ENCODE data around the gene GSTP1.
A peak's percentile ranks its signal among the peaks of the same experiment; 100 is the strongest.
"Not testable (repeated sequence)": the region's sequence is repeated elsewhere in the genome, so short reads cannot be mapped to it uniquely, and the experiment has no call there.

The GSTP1 gene

GRCh38 chr11:67583247-67584204, at the start of gene GSTP1:
TSS of gene GSTP1 (plus strand) at chr11:67583812. CDS start at chr11:67583844, 32 bp downstream.
- peak; percentile 64 to 80 for DNase-seq (ENCODE audit: low read depth in 2 of 2)

- no peak for DNase-seq (ENCODE audit: low read depth in 2 of 2)
These were observed 49.4 kb upstream of the GSTP1 start for GRCh38 chr11:67534070-67534679.

DNA sequence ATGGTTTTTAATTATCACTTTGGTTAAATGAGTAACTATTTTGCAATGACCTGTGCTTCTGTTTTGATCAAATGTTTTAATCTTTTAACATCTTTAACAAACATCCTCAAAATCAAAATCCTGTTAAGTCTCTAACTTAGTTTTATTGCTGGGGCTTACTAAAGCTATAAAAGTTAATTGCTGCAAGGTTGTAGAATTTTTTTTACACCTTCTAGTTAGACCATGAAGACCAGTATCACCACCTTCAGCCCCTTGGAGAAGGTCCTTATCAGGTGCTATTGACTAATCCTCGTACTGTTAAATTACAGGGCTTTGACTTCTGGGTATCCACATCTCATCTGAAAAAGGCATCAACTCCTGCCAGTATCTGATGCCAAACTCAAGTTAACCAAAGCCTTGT, 48.1 kb upstream of the GSTP1 start:
- DNase-seq (ENCODE audit: low read depth in 2 of 2): no peak

DNA sequence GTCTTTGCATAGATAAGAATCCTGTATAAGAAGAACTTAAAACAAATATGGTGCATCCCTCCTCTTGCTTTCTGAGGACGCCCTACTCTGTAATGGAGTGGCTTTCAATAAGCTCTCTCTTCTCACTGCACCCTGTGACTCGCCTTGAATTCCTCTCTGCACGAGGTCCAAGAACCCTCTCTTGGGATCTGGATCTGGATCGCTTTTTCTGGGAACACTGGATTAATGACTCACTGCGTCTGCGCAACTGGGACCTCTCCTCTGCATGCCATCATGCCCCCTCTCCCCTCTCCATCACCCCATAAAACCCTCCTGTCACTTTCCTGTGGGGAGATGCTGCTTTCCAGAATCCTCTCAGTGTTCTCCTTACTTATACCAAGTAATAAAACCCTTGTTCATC, 45.3 kb upstream of the GSTP1 start:
- DNase-seq (ENCODE audit: low read depth in 2 of 2): no peak

DNA sequence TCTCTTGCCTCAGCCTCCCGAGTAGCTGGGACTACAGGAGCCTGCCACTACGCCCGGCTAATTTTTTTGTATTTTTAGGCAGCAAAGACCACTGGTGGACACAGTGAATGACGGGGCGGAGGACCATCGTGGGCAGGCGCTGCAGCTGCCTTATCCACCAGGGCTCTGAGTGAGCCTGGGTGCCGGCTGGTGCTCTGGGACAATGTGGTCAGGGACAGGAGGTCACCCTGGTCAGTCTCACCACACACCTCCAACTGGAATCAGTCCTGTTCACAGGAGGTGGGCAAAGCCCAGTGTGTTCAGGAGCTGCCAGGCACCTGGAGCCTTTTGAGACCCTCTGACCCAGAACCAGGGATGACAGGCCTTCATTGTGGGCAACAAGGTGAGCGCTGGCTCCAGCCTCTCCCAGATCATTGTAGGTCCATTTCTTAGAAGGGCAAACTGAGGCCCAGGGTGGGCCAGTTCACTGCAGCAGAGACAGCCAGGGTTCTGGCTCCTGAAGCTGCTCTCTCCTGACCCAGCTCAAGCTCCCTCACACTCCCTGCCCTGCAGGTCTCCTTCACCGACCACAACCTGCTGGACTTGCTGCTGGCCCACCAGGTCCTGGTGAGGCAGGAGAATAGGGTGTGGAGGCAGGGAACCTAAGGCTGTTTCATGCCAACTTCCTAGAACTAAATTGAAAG, 44.6 kb upstream of the GSTP1 start:
- no peak for DNase-seq (ENCODE audit: low read depth in 2 of 2)

GRCh38 chr11:67539550-67539949, 44.1 kb upstream of the GSTP1 start:
- no peak for DNase-seq (ENCODE audit: low read depth in 2 of 2)

DNA sequence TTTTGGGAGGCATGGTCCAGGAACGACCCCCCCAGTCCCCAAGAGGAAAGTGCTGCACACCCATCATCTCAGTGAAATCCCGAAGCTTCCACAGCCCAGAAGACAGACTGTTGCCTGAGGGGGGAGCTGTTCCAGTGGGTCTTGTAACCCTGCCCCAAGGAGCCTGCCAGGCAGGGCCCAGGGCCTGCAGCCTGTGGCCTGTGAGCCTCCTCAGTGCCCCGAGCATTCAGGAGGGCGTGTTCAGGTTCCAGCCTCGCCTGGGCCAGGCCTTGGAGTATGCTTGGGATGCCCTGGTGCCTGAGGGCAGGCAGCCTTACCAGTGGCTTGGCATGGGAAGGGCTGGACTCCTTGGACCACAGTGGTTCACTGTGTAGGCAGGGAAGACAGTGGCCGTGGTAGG, 42.4 kb upstream of the GSTP1 start:
- no peak for DNase-seq (ENCODE audit: low read depth in 2 of 2)

DNA sequence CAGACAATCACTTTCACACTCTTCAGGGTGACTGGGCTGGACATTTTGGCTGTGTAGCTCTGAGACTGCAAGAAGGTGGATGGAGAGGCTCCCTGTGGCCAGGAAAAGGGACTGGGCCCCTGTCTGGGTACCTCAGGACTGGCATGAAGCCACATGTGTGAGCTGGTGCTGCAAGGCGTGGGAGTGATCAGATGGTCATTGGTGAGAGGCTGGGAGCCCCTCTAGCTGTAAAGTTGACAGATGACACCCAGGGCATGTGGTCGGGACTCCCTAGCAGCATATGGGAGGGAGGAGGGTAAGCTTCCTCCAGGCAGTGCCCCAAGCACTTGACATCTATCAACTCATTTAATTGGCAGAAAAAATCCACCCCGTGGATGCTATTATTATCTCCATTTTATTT, 41.4 kb upstream of the GSTP1 start:
- no peak for DNase-seq (ENCODE audit: low read depth in 2 of 2)

GRCh38 chr11:67542971-67543370, 40.6 kb upstream of the GSTP1 start:
- DNase-seq (ENCODE audit: low read depth in 2 of 2): no peak

- no peak for DNase-seq (ENCODE audit: low read depth in 2 of 2)
These were observed 40.0 kb upstream of the GSTP1 start for GRCh38 chr11:67543585-67543984.

DNA sequence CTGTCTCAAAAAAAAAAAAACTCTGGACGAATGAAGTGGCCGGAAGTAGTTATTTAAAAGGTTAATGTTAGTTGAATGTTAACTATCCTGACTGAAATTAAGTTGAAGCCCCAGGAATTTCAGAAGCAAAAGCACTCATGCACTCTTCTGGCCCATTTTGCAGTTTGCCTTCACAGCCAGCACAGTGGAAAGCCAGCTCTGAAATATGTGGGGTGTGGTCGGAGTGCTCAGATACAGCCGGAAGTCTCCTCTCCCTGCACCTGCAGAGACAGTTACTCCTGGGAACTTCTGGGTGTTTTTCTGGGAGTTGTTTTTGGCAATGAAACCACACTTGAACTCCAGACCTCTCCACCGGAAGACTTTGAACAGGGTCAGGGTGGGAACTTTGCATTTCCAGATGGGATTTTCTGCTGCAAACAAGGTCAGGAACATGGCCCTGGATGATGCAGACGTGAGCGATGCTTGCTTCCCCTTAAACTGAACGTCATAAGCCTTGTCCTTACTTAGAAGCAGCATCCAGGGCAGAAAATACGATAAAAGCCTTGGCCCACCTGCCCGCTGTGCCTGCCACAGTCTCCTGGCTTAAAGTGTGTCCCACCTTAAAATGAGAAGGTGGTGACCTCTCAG, 38.9 kb upstream of the GSTP1 start:
- DNase-seq (ENCODE audit: low read depth in 2 of 2): no peak

GRCh38 chr11:67545280-67545679, 38.3 kb upstream of the GSTP1 start:
- DNase-seq (ENCODE audit: low read depth in 2 of 2): no peak

- not testable (repeated sequence) for DNase-seq (ENCODE audit: low read depth in 2 of 2)
These were observed 35.5 kb upstream of the GSTP1 start for GRCh38 chr11:67548112-67548511.

DNA sequence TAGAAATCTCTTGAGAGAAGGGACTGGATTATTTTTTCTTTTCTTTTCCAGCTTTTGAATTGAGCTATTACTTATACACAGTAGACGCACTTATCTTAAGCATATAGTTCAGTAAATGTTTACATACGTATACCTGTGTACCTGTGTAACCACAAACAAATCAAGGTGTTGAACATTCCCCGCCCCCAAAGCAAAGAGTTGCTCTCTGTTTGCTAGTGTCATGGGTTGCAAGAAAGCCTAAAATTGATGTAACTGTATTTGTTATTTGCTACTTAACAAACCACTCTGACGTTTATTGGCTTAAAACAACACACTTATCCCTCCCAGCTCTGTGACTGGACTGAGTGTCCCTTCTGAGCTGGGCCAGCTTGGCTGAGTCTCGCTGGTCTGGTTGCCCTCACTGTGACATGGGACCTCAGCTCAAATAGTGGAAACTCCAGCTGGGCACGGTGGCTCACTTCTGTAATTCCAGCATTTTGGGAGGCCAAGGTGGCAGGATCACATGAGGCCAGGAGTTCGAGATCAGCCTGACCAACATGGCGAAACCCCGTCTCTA, 35.0 kb upstream of the GSTP1 start:
- DNase-seq (ENCODE audit: low read depth in 2 of 2): no peak

- no peak for DNase-seq (ENCODE audit: low read depth in 2 of 2)
These were observed 32.5 kb upstream of the GSTP1 start for GRCh38 chr11:67551127-67551526.

GRCh38 chr11:67551697-67552096, 31.9 kb upstream of the GSTP1 start:
- DNase-seq (ENCODE audit: low read depth in 2 of 2): not testable (repeated sequence)

- no peak for DNase-seq (ENCODE audit: low read depth in 2 of 2)
These were observed 27.4 kb upstream of the GSTP1 start for GRCh38 chr11:67556244-67556643.

- DNase-seq (ENCODE audit: low read depth in 2 of 2): no peak
These were observed 25.4 kb upstream of the GSTP1 start for GRCh38 chr11:67558084-67558772.

- no peak for DNase-seq (ENCODE audit: low read depth in 2 of 2)
These were observed 21.5 kb upstream of the GSTP1 start for GRCh38 chr11:67561971-67562619.

DNA sequence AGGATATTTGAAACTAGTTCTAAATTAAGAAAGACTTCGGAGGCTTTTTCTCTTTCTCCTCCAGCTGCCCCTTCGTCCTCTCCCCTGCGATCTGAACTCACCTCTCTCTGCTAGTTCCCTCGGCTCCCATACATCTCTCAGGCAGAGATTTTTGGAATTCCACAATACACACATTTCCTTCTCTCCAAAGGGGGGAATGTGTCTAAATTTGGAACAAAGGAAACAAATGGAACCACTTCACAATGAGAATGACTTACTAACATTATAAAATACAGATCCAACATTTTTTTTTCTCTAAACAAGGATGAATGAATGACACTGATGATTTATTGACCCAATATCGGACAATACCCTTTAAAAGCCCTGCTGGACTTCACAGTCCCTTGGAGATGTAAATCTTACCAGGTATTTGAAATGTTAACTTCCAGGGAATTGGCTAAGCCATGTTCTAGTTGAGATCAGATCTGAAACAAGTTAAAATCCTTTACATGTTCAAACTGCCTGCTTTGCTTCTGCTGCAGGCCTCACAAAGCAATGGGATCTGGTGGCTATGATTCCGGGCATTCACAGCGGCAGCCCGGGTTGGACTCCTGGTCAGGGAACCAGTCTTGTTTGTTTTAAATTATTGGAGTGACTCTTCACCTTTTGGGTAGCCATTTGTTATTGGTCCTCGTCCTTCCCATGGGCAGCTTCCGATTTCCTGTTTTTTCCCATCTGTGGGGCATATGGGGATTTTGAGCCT, 20.5 kb upstream of the GSTP1 start:
- DNase-seq (ENCODE audit: low read depth in 2 of 2): no peak
